ENCODE measurements around the gene BMS1. TPM values are rescaled to one million over a fixed set of nuclear protein-coding genes. Genes with fewer than 3 reads are reported as not detected.

BMS1 gene
- total and polyA plus RNA-seq, 2 of the 8 experiments (the other 6 are each of a cell fraction or from before 2014, with no cell fraction given) = 3.7 to 34.6 TPM

DNA sequence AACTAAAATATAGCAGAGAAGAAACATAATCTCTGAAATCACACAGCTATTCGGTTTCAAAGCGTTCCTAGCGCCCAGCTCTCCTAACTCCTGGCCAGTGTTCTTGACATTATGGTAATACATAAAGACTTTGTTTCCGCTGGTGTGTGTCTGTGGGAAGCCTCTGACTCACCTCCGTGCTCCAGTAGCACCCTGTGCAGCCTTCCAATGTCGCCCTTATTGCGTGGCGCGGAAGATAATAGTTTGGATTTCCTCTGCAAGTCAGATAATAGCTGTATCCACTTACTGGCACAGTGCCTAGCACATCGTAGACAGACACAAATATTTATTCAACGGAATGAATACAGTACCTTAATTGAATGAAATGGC, 570 bp downstream of the BMS1 start:
- peak overlapping the region; percentile 82 to 97 for H3K4me2 ChIP-seq (ENCODE audit: insufficient read depth in 1 of 2, low read depth in 2 of 2, low read length in 2 of 2)
- peak overlapping the region; percentile 93; the same call in 1 of the 2 replicates for H2BK5ac ChIP-seq (ENCODE audit: low read depth, low read length)
- FAIRE-seq (no peak), DNase-seq (ENCODE audit: low read depth in 1 of 2, low spot score in 2 of 2) (no peak)
- peak overlapping the region; percentile 95; the same call in 1 of the 2 replicates for H3K27ac ChIP-seq (ENCODE audit: low read depth, low read length)
- no peak overlapping the region for H3K23ac ChIP-seq (ENCODE audit: insufficient read length)
- peaks cover 2 to 6% of the 10 kb centered on the region in 2 experiments for H4K20me1 ChIP-seq (replicated peaks in 1 of 2; ENCODE audit: control insufficient read depth in 1 of 2, insufficient read depth in 2 of 2, low read length in 2 of 2)
- H3K27me3 ChIP-seq (replicated peaks in 1 of 4; ENCODE audit: control insufficient read depth in 3 of 4, extremely low read depth in 1 of 4, insufficient read depth in 3 of 4, low read length in 3 of 4) = peaks cover 0 to 5% (median 0%) of the 10 kb centered on the region in 4 experiments; a peak in 2 of 7 replicates
- H3K9ac ChIP-seq (replicated peaks in 1 of 4; ENCODE audit: extremely low read depth in 1 of 4, low read depth in 3 of 4, low read length in 3 of 4) = peak overlapping the region in 3 of 4 experiments; percentile 89 to 91 (median 90); a peak in 6 of 7 replicates
- H3K9me3 ChIP-seq (ENCODE audit: insufficient read depth in 2 of 2, low read depth in 1 of 2, low read length in 1 of 2) = no peaks in the 10 kb centered on the region
- H2BK12ac ChIP-seq (ENCODE audit: low read depth, low read length) = no peak overlapping the region
- H3K79me1 ChIP-seq (ENCODE audit: low read depth, low read length) = no peaks in the 10 kb centered on the region; the same call in 1 of the 2 replicates
- CTCF ChIA-PET (ENCODE audit: partially characterized antibody) = interaction anchor here (1.0 to 3.0 kb wide), 6 partner anchors 18 to 439 kb away, joined by 3 to 11 read pairs (median 4); no protein-coding TSS in a partner anchor
- no peak overlapping the region for H3K4ac ChIP-seq (replicated peaks; ENCODE audit: insufficient read length, low read depth, low read length)
- no peak overlapping the region for H4K8ac ChIP-seq (ENCODE audit: extremely low read depth, insufficient read depth, low read length)
- peaks cover 4 to 16% of the 10 kb centered on the region in 2 experiments for H3K79me2 ChIP-seq (ENCODE audit: control insufficient read depth in 1 of 2, insufficient read depth in 2 of 2, low read length in 2 of 2)
- H4K5ac ChIP-seq (ENCODE audit: insufficient read length, low read depth, low read length) = no peak overlapping the region
- H3K14ac ChIP-seq (ENCODE audit: insufficient read length) = no peak overlapping the region
- H4K91ac ChIP-seq (replicated peaks; ENCODE audit: insufficient read length, low read length) = no peak overlapping the region
- H2AK5ac ChIP-seq (ENCODE audit: low read depth, low read length) = no peak overlapping the region
- 10% methylated on average over 11 of the region's 11 CpGs; no CpG with 5 or more reads in 1 of the 2 experiments for WGBS, 2 experiments (ENCODE audit: extremely low coverage in 1 of 2, insufficient coverage in 1 of 2, insufficient read length in 1 of 2, insufficient replicate concordance in 2 of 2, low coverage in 1 of 2, low lambda C conversion rate in 2 of 2, missing lambda C conversion rate in 1 of 2)
- H2AFZ ChIP-seq (ENCODE audit: low read length) = no peak overlapping the region
- no peak overlapping the region for H2BK15ac ChIP-seq (ENCODE audit: low read length)
- no peak overlapping the region for H3K56ac ChIP-seq (replicated peaks; ENCODE audit: insufficient read length, low read depth, low read length)
- peaks cover 11 to 35% (median 24%) of the 10 kb centered on the region in 4 experiments for H3K36me3 ChIP-seq (ENCODE audit: control insufficient read depth in 2 of 4, insufficient read depth in 4 of 4, low read length in 3 of 4)
- H3K4me3 ChIP-seq (ENCODE audit: extremely low read depth in 1 of 4, insufficient read depth in 2 of 4, low read depth in 3 of 4, low read length in 4 of 4) = peak overlapping the region; percentile 83 to 94 (median 91)
- peaks cover 7% of the 10 kb centered on the region for H3K23me2 ChIP-seq (ENCODE audit: low read depth, low read length)
- no peak overlapping the region for H3K18ac ChIP-seq (ENCODE audit: extremely low read depth, low read length)
- no peak overlapping the region for H2BK20ac ChIP-seq (ENCODE audit: low read length)
- no peak overlapping the region for H2BK120ac ChIP-seq (replicated peaks; ENCODE audit: low read depth, low read length)
- no peaks in the 10 kb centered on the region; a peak in 1 of 7 replicates for H3K4me1 ChIP-seq (replicated peaks in 1 of 4; ENCODE audit: control insufficient read depth in 3 of 4, insufficient read depth in 4 of 4, low read length in 3 of 4)
- POLR2A ChIA-PET (ENCODE audit: partially characterized antibody) = interaction anchor here (0.6 to 2.6 kb wide), 19 partner anchors 10 to 421 kb away, joined by 3 to 13 read pairs (median 4); no protein-coding TSS in a partner anchor
